Heart right ventricle (tissue), 16 donors: ENCODE results near the gene EIPR1. TPM values are rescaled to one million over a fixed set of nuclear protein-coding genes. Genes with fewer than 3 reads are reported as not detected.

Experiments
- ATAC-seq, 8 donors: fragments of 200-7000 bp; cut with Tn5 transposase; one replicate each; pipeline ENCODE4 v1.9.1; 2020; ENCODE audit warnings: mild to moderate bottlenecking in 8 of 8, moderate library complexity in 8 of 8, moderate number of reproducible peaks in 1 of 8
- DNase-seq, 2 donors: peaks; one replicate each; pipeline ENCODE4 v3.0.0-alpha.2; 2020
- H3K27ac ChIP-seq, 10 donors: fragments of 200-600 bp; sonication (generic) in 2 of 10; one replicate each; pipeline versions ENCODE4 v1.5.0 to v1.8.0; 2020 to 2022; ENCODE audit warnings: mild to moderate bottlenecking in 3 of 10
- H3K27me3 ChIP-seq, 7 donors: fragments of 200-600 bp; one replicate each; pipeline ENCODE4 v1.8.0; 2021 to 2022; ENCODE audit warnings: mild to moderate bottlenecking in 2 of 7
- H3K36me3 ChIP-seq, 9 donors: fragments of 200-600 bp; sonication (generic) in 1 of 9; one replicate each; pipeline versions ENCODE4 v1.5.0 to v1.8.0; 2020 to 2022; ENCODE audit warnings: mild to moderate bottlenecking in 2 of 9
- H3K4me1 ChIP-seq, 9 donors: fragments of 200-600 bp; sonication (generic) in 1 of 9; one replicate each; pipeline versions ENCODE4 v1.5.0 to v1.8.0; 2020 to 2022; ENCODE audit warnings: mild to moderate bottlenecking in 4 of 9
- H3K4me3 ChIP-seq, 10 donors: fragments of 200-600 bp; sonication (generic) in 2 of 10; one replicate each; pipeline versions ENCODE4 v1.5.0 to v1.8.0; 2020 to 2022; ENCODE audit warnings: mild to moderate bottlenecking in 7 of 10, moderate library complexity in 2 of 10
- H3K9me3 ChIP-seq, 11 donors: fragments of 200-600 bp in 10 of 11; sonication (generic) in 2 of 11; one replicate each; pipeline versions ENCODE4 v1.5.0 to v1.8.0; 2013 to 2022; ENCODE audit warnings: mild to moderate bottlenecking in 2 of 11, control low read depth in 1 of 11, moderate library complexity in 1 of 11
- WGBS, 2 donors: extraction: QIAGEN DNeasy Blood & Tissue Kit; methylation state at CpG; one replicate each; pipeline ENCODE4 v1.1.7; 2013; ENCODE audit warnings: inconsistent platforms in 1 of 2; 5-methylcytosine and 5-hydroxymethylcytosine counted together
- intact Hi-C, 10 donors: fragments of 100-400 bp; cut with DNase I; formaldehyde crosslinking; loops; one replicate each; pipeline versions ENCODE4 v1.11.1 to v1.14.2; 2022
- polyA plus RNA-seq, 2 donors: library from polyadenylated mRNA; stranded (reverse); fragments of 200-250 nt; gene quantifications; one replicate each; pipeline ENCODE4 v1.2.3, GENCODE V29; 2013
- total RNA-seq, 10 donors: library from RNA; stranded (reverse); fragmentation: NEBNext Ultra II Directional in 3 of 10; extraction: Animal tissue kit (Norgen Biotek cat#: 25700) in 3 of 10; gene quantifications; one replicate each; pipeline versions ENCODE4 v1.2.1 to v1.2.4, GENCODE V29; 2021 to 2023
- TF ChIP-seq, protein P1 (sequence below), 9 donors: fragments of 200-600 bp; sonication (generic) in 2 of 9; IDR thresholded peaks; one replicate each; pipeline versions ENCODE4 v1.5.0 to v1.8.0; 2021 to 2022; ENCODE audit warnings: antibody characterized with exemption in 9 of 9, mild to moderate bottlenecking in 5 of 9, moderate library complexity in 1 of 9
- donor health status: Arrhythmogenic right ventricular cardiomyopathy.
- donor health status: ischemic (EF 13 %, LVEDD 7.1; RV severe dilation, severe dysfunction).
- donor health status: healthy with polysubstance abuse.
- donor health status: DM: no; HTN: yes; CAD: no.
- donor health status: DM: no; HTN: no; CAD: no.
- donor health status: ischemic (EF 25% LVEDD 6.9; RV normal size, moderate dysfunction).
- donor health status: ischemic (EF 25% LVEDD 5.7; RV mildly dilated, moderate dysfunction).
- donor health status: healthy.
- donor health status: DM: yes; HTN: yes; CAD: no.
- donor health status: Ischemic cardiomyopathy.
- donor health status: ischemic (EF 35%, LVEDD 5.7; RV mildly dilated, moderate dysfunction).
- donor health status: nonischemic (EF 11% LVEDD 7.7; RV severe dilation, severe dysfunction).
- donor health status: DM: yes; HTN: yes; CAD: no.
- donor health status: PGD.
- donor health status: ischemic (EF 29% LVEDD 5.4; RV normal size, mild dysfunction).
- donor health status: nonischemic (EF 23%, LVEDD 6.1; RV moderate dilation, normal function).

Gene EIPR1
- total and polyA plus RNA-seq, 12 donors, result 6.8 to 22.3 (median 12.0) TPM

DNA sequence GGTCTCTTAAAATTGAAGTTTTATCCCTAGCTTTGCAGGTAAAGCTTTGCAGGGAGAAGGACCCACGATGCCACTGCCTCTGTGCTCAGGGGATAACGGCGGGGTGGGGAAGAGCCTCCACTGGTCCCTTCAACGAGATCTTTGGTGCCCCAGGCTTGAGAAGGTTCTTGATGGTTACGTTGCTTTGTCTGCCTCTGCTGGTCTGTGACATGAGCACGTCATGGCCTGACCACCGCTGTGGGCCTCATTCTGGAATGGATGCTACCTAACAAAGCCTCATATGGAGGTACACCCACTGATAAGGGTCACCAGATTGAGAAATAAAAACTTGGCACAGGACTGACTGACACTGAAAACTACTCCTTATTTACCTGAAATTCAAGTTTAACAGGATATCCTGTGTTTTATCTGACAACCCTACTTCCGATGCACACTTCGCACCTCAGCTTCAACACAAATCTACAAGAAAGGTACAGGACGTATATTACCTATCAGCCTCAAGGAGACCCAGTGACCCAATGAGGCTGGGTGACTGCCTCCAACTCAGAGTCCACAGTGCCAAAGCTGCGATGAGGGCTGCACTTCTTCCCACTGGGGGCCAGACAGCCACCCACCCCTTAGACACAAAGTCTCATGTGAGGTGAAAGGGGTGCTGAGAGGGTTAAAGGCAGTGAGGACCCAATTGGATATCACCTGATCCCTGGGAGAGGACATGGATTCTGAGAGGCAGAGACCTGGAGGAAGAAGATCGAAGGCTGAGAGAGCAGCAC, 64.9 kb downstream of the EIPR1 start:
- peaks cover 0 to 4% (median 0%) of the 10 kb centered on the region in 9 donors for H3K4me1 ChIP-seq
- no peaks in the 10 kb centered on the region for H3K9me3 ChIP-seq
- WGBS, 2 donors, result 90 to 94% methylated on average over 12 of the region's 12 CpGs
- ATAC-seq, result no peak
- no peak overlapping the region for H3K27ac ChIP-seq
- intact Hi-C loops, result no loop called here
- H3K27me3 ChIP-seq, result no peaks in the 10 kb centered on the region
- H3K4me3 ChIP-seq, result no peak overlapping the region
- H3K36me3 ChIP-seq, result peaks cover 0 to 2% (median 0%) of the 10 kb centered on the region in 9 donors
- TF ChIP-seq, protein P1, sequence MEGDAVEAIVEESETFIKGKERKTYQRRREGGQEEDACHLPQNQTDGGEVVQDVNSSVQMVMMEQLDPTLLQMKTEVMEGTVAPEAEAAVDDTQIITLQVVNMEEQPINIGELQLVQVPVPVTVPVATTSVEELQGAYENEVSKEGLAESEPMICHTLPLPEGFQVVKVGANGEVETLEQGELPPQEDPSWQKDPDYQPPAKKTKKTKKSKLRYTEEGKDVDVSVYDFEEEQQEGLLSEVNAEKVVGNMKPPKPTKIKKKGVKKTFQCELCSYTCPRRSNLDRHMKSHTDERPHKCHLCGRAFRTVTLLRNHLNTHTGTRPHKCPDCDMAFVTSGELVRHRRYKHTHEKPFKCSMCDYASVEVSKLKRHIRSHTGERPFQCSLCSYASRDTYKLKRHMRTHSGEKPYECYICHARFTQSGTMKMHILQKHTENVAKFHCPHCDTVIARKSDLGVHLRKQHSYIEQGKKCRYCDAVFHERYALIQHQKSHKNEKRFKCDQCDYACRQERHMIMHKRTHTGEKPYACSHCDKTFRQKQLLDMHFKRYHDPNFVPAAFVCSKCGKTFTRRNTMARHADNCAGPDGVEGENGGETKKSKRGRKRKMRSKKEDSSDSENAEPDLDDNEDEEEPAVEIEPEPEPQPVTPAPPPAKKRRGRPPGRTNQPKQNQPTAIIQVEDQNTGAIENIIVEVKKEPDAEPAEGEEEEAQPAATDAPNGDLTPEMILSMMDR (IDR thresholded peaks at IDR 0.05), result no peak
- DNase-seq, result no peak

- H3K9me3 ChIP-seq, result no peaks in the 10 kb centered on the region
- H3K4me3 ChIP-seq, result no peak overlapping the region
- ATAC-seq (peak in 1 of 8 donors; percentile 30), DNase-seq (no peak)
- H3K36me3 ChIP-seq, result no peaks in the 10 kb centered on the region
- peaks cover 0 to 4% (median 0%) of the 10 kb centered on the region in 9 donors for H3K4me1 ChIP-seq
- no peak overlapping the region for H3K27ac ChIP-seq
- WGBS, 2 donors, result 95% methylated on average over 12 of the region's 12 CpGs
- no peaks in the 10 kb centered on the region for H3K27me3 ChIP-seq
- intact Hi-C loops, result no loop called here
- TF ChIP-seq, protein P1 (IDR thresholded peaks at IDR 0.05), result no peak
Observed at GRCh38 chr2:3311601-3312000, 66.0 kb downstream of the EIPR1 start.

GRCh38 chr2:3309496-3310355, 67.9 kb downstream of the EIPR1 start:
- Histone ChIP-seq H3K4me3 (no peak overlapping the region), H3K36me3 (no peaks in the 10 kb centered on the region), H3K27ac (no peak overlapping the region), H3K27me3 (no peaks in the 10 kb centered on the region), H3K9me3 (no peaks in the 10 kb centered on the region), H3K4me1 (peaks cover 0 to 4% (median 0%) of the 10 kb centered on the region in 9 donors)
- TF ChIP-seq, protein P1 (IDR thresholded peaks at IDR 0.05), result no peak
- no peak for DNase-seq
- WGBS, 2 donors, result 91 to 95% methylated on average over 23 of the region's 23 CpGs
- ATAC-seq, result no peak
- intact Hi-C loops, result loop anchor here in 3 of 10 donors (5.0 to 10.0 kb wide), 4 partner anchors 305 to 1455 kb away; no protein-coding TSS in a partner anchor

DNA sequence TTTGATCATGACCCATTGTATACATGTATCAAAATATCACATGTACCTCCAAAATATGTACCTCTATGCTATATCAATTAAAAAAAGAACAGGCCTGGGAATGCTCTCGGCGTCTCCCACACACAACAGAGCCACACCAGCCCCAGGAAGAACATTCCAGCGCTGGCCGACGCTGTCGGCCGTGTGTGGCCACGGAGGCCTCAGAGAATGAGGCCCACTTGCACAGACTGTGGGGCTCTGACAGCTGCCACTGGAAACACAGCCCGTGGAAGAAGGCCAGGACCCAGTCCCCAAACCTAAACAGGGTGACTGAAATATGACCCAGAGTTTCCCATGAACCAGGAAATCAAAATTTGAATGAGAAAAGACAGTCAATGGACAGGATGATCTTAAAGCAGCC, 69.7 kb downstream of the EIPR1 start:
- no peak for ATAC-seq
- no peaks in the 10 kb centered on the region for H3K36me3 ChIP-seq
- H3K27ac ChIP-seq, result no peak overlapping the region
- no peaks in the 10 kb centered on the region for H3K9me3 ChIP-seq
- TF ChIP-seq, protein P1 (IDR thresholded peaks at IDR 0.05), result no peak
- 88 to 91% methylated on average over 9 of the region's 9 CpGs for WGBS, 2 donors
- no peak for DNase-seq
- H3K27me3 ChIP-seq, result no peaks in the 10 kb centered on the region
- H3K4me3 ChIP-seq, result no peak overlapping the region
- peaks cover 0 to 11% (median 5%) of the 10 kb centered on the region in 9 donors for H3K4me1 ChIP-seq
- intact Hi-C loops, result loop anchor here in 3 of 10 donors (5.0 to 10.0 kb wide), 4 partner anchors 303 to 1453 kb away; no protein-coding TSS in a partner anchor
